NCI-H1417 treated with DMSO at 0.1 percent for 48 hours (cell line): ENCODE measurements around the gene SLC9A9.

Experiments
- DNase-seq: peaks from one replicate; lab custom pipeline; 2025; lab: John Stamatoyannopoulos, UW

Gene SLC9A9

GRCh38 chr3:143693506-143693905 is 154.8 kb downstream of the SLC9A9 start:
- DNase-seq = no peak

- DNase-seq = no peak
Measured at GRCh38 chr3:143686638-143687197, 161.6 kb downstream of the SLC9A9 start.

GRCh38 chr3:143685491-143685890 is 162.8 kb downstream of the SLC9A9 start:
- DNase-seq = no peak

GRCh38 chr3:143677430-143677829 is 170.8 kb downstream of the SLC9A9 start:
- DNase-seq = no peak

- DNase-seq = no peak
Measured at GRCh38 chr3:143676747-143677146, 171.5 kb downstream of the SLC9A9 start.

- DNase-seq = no peak
Measured at GRCh38 chr3:143676021-143676420, 172.2 kb downstream of the SLC9A9 start.

- no peak for DNase-seq
Measured at GRCh38 chr3:143674100-143674968, 173.9 kb downstream of the SLC9A9 start.

GRCh38 chr3:143672396-143673165 is 175.7 kb downstream of the SLC9A9 start:
- DNase-seq = no peak

- DNase-seq = no peak
Measured at GRCh38 chr3:143671626-143672025, 176.6 kb downstream of the SLC9A9 start.

- no peak for DNase-seq
Measured at GRCh38 chr3:143668924-143669790, 179.1 kb downstream of the SLC9A9 start.

GRCh38 chr3:143668385-143668784 is 179.9 kb downstream of the SLC9A9 start:
- no peak for DNase-seq

GRCh38 chr3:143661677-143662076 is 186.6 kb downstream of the SLC9A9 start:
- DNase-seq = no peak

- DNase-seq = no peak
Measured at GRCh38 chr3:143658861-143659260, 189.4 kb downstream of the SLC9A9 start.

GRCh38 chr3:143658116-143658515 is 190.2 kb downstream of the SLC9A9 start:
- DNase-seq = no peak

- DNase-seq = no peak
Measured at GRCh38 chr3:143657391-143657790, 190.9 kb downstream of the SLC9A9 start.

- no peak for DNase-seq
Measured at GRCh38 chr3:143654906-143655305, 193.4 kb downstream of the SLC9A9 start.

GRCh38 chr3:143653935-143654334 is 194.3 kb downstream of the SLC9A9 start:
- no peak for DNase-seq

GRCh38 chr3:143653493-143653892 is 194.8 kb downstream of the SLC9A9 start:
- DNase-seq = no peak

- DNase-seq = no peak
Measured at GRCh38 chr3:143652118-143652517, 196.2 kb downstream of the SLC9A9 start.

- DNase-seq = no peak
Measured at GRCh38 chr3:143650827-143651226, 197.4 kb downstream of the SLC9A9 start.

GRCh38 chr3:143650120-143650519 is 198.1 kb downstream of the SLC9A9 start:
- no peak for DNase-seq

- no peak for DNase-seq
Measured at GRCh38 chr3:143648708-143649107, 199.6 kb downstream of the SLC9A9 start.
